IPS DF 4.7 (cell line): ENCODE measurements around the gene VGLL3.
"Not testable (repeated sequence)": the region's sequence is repeated elsewhere in the genome, so short reads cannot be mapped to it uniquely, and the experiment has no call there.

Experiments used
- DNase-seq: peaks from one replicate; pipeline ENCODE4 v3.0.0-alpha.2; 2013; ENCODE audit warnings: low spot score; ENCODE audit errors: extremely low read depth

VGLL3 gene

DNA sequence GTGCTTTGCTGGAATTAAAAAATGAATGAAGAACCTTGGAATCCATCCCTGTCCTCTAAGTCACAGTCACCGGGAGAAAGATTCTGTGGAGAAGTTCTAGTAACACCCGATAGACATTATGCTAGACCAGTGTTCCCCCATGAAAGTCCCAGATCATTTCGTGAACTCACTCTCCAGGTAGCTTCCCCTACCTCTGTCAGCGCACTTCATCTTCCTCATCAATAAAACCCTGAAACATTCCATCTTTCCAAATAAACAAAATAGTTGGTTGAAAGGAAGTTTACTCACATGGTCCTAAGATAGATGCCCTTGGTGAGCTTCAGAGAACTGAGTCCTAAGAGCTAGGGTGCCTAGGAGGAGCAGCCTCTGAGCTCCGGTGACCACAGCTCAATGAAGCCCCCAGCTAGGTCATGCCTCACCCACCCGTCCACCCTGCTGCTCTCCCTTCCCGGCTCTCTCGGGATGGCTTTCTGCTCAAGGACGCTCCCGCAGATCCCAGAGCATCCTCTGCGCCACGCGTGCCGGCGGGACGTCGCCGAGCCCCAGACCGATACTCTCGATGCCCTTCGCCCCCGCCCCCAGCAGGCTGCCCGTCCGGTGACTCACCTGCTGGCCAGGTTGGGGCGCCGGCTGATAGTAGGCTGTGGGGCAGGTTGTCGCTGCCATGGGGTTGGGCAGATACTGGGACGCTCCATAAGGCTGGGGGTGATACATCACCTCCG, 776 bp downstream of the VGLL3 start:
- DNase-seq = no peak

DNA sequence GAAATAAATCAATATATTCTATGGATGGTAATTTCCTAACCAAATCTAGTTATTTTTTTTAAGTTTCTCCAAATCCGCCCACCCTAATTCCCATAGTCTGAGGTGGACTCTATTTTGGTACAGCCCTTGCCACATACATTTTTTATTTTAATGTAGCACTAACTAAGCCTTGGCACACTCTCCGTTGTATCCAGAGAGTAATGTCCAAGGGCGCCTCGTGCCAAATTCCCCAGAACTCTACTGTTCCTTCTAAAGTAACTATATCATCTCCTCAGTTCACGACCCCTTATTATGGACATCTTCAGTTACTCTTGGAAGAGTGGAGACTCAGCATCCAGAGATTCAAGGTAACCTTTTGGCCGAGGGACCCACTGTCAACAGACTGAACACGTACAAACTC, 1.3 kb downstream of the VGLL3 start:
- DNase-seq = no peak

DNA sequence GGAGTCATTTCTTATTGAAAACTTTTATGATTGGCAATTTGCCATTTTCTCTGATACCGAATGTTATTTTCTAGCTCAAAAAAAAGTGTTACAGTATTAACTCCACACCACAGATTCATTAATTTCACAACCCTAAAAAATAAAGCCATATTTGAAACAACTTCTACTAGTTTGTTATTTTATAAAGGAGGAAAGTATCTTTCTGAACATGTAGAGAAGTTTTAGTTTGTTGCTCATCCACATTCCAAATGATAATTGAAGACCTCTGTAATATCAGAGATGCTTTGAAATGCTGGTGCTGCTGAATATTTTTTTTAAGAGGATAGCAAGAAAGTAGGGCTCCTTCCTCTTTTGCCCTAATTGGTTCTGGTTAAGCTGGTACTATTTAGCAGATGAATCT, 1.9 kb downstream of the VGLL3 start:
- no peak for DNase-seq

DNA sequence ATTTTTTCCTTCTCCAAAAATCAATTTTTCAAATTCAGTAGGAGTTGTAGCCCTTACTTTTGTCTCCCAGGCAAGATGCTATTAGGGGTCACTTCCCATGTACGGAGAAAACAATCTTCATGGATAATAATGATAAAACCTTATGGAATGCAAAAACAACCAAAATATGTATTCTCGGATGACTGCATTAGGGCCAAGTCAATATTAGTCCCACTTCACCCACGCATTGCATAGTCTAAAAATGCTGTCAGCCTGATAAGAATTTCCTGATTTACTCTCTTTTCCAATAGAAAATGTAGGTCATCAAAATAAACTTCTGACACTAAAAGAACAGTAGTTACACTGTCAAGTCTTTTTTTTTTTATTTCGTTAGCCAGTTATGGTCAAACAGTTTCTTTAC, 2.7 kb downstream of the VGLL3 start:
- DNase-seq = no peak

DNA sequence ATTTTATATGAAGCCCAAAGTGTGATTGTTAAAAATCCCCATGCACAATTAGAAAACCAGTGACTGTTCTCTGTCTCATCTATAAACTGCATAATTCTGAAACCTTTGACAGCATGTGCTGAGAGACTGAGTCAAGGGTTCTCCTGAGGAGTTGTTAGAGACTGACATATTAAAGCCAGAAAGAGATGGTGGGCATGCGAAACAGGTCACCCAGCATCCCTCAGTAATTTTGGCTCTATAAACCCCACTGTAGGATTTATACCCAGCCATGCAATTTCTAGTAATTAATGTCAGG, 3.6 kb downstream of the VGLL3 start:
- no peak for DNase-seq

DNA sequence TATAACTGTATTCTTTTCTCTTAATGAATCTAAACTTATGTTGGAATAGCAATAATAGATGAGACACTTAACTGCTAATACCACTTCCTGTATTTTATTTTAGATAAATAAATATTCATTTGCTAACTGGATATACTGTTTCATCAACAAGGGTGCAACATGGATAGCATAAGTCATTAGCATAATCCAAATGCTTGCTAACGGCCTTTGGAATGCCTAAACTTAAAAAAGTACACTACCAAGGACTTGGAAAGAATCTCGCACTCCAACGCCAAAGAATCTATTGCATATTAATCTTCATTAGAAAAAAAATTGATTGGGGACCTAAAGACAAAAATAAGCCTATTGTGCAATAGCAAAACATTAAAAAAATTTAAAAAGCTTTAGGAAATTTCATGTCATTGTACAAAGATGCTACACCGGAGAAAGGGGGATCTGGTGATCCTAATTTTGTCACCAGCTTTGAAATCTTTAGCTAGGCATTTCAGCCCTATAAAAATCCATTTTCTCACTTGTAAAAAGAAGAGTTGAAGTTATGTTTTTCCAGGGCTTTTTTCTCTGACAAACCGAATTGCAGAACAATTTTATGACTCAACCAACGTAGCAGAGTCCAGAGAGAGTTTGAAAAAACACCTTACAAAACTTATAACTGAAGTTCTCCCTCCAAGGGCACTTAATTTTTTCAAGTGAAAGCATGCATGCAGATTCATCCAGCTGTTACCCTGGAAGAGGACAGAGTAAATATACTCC, 4.1 kb downstream of the VGLL3 start:
- DNase-seq = no peak

DNA sequence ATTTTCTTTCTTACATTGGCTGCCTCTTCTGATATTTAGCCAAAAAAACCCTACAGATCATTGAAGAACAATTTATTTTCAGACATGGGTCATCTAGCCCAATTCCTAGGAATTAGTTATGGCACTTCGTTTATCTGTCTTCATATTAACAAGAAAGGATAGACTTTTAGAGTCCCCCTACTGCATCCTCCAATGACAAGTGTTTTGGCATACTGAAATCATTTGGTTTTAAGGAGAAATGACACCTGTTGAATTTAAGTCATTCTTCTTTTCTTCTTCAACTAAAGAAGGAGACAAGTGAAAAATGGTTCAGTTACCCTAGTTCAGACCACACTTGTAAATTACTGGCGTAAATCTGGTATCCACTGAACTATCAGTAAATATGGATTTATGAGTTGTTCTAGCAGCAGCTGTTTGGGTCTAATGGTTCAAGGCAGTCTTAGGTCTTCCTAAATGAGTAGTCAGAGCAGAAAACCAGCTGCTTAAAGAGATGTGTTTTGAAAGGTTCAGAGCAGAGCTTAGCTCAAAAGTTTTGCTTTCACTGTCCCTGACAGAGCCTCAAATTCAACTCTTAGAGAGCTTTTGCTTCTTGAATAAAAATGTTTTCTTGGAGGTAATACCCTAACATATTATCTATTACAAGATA, 5.6 kb downstream of the VGLL3 start:
- DNase-seq = no peak

DNA sequence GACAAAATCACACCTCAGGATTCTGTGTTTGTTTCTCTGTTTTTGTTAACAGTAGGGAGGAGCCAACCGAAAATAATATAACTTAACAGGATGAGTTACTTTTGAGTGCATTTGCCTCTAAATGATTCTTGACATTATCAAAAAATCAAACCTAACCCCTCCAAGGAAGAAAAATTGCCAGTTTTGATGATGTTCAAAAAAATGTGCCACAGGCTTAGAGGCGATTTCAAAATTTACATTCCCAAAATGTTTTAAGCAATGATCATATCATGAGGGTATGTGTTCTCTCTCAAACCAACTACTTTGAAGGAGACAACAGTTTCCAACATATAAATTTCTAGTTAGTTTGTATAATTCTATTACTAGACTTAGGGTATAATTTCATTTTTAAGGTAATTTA, 6.7 kb downstream of the VGLL3 start:
- no peak for DNase-seq

DNA sequence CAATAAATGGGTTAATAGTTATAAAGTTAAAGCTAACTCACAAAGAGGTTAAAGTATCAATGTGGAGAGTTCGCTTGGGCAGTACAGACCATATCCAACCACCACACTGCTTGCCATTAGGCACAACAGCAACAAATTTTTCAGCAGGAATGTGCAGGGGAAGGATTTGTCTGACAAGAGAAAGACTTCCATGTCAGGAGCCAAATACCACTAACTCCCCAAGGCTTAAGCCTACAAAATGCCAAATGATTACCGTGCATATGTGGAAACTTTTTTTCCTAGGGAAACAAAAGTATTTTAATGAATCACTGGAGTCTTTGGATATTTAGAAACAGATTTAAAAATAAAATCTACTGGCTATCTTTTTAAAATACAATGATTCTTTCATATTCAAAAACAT, 8.1 kb downstream of the VGLL3 start:
- no peak for DNase-seq

DNA sequence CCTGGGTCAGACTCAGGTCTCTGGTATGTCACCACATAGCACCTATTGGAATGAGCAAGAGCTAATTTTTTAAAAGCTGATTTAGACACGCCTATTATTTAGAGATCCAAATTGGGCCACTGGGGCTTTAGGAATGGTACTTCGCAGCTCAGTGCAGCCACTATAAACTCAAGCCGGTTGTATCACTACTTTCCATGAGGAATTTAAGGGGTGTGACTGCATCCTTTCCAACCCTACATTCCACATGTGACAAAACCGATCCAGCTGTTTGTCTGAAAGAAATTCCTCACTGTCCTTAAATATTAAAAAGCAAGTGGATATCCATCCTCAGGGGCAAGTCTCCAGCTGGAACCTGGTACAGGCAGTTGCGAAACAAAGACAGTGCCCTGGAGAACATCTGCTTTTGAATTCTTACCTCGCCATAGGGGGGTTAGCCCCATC, 12.8 kb downstream of the VGLL3 start:
- DNase-seq = no peak

DNA sequence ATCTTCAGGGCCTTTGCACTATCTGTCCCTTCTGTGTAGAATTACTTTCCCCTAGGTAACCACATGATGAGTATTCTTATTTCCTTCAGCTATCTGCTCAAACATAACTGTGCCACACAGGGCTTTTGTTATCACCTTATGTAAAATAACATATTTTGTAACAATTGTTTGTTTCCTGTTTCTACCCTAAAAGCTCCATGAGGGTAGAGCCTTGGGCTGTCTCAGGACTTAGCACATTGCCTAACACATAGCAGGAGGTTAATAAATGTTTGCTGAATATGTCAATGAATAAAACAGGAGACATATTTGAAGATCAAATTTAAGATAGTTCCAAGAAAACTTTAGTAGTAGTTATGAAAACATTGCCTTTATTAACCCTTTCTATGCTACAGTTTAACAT, 14.7 kb downstream of the VGLL3 start:
- DNase-seq = no peak

DNA sequence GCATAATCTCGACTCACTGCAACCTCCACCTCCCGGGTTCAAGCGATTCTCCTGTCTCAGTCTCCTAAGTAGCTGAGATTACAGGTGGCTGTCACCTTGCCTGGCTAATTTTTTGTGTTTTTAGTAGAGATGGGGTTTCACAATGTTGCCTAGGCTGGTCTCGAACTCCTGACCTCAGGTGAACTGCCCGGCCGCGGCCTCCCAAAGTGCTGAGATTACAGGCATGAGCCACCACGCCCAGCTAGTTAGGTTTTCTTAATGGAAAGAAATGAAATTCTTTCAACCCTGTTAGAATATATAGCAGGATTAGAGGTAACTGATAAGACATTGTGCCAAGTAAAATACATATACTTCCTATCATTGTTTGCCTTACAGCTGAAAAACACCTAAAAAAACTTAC, 16.8 kb downstream of the VGLL3 start:
- not testable (repeated sequence) for DNase-seq

DNA sequence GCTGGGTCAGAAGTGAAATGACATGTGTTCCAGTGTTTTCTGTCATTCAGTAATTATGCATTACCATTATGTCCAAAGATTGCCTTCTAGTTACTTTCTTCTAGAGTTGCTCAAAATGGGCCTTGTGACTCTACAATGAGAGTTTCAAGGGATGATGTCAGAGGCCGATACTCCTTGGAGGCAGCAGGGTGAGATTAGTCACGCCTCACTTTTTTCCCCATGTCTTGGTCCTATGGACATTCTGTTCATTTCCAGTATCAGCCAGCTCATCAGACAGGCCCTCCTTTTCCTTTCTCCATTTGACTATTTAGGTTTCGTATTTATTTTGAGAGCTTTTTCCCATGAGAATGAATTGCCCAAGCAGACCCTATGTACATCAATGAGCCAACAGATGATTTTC, 17.5 kb downstream of the VGLL3 start:
- no peak for DNase-seq

DNA sequence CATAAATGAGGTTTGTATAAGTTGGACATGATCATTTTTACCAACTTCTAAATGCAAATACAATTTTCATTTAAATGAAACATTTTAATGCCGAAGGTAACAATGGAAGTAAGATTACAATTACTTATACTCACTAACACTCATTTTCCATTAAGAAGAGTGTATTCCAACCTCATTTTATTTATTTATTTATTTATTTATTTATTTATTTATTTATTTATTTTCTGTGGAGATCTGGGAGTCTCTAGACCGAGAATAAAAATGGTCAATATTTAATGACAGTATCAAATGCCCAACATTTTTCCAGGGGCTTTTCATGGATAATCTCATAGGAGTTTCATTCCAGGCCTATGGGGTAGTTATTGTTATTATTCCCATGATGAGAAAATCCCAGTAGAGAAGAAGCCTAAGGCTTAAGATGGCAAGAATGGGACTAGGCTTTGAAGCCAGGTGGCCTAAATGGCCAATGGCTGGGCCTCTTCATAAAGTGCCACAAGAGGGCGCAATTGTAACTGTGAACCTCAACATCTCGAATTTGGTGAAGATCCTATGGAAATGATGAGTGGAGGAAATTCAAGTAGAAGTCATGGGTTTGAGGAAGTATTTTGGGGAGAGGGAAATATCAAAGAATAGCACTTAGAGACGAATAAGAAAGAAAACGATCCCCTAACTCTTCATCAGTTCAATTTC, 21.3 kb downstream of the VGLL3 start:
- DNase-seq = no peak

DNA sequence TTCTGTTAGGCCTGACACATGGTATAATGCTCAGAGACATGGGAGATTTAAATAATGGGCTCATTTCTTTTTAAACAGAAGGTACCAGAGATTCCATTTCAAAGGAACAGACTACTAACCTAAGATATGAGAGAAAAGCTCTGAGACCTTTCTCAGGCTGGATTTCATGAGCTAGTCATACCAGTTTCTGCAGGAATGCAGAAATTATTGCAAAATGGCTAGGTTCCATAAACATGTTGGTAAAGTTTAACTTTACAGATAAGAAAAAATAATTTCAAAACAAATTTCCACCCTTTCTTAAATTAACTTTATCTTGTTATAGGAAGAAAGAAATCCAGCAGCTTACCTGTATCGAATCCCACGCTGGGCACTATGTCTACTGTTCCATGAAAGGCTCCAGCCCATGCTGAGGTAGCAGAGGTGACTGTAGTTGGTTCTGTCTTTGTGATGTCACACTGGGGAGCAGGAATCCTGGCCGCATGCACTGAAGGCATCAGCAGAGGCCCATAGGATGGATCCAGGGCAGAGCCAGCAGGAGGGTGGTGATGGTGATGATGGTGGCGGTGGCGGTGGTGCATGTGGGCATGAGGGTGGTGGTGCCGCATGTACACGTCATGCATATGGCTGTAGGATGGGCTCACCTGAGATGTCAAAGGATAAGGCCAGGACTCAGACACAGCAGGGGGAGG, 22.6 kb downstream of the VGLL3 start:
- no peak for DNase-seq

DNA sequence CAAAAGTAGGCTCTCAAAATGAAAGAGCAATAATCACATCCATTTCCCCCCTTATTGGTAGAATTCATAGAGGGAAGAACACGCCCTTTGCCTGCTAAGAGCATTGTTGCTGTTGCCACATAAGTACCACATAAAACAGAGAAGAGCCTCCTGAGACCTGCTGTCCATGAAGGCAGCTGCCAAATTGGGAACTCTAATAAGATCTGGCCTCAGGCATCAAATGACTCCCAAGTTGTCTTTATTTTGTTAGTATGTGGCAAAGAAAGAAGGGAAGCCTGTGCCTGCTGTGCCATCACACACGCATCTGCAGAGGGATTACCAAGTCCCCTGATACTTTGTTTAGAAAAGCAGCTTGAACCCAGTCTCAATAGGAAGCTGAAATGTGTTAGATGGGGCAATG, 23.9 kb downstream of the VGLL3 start:
- DNase-seq = no peak

DNA sequence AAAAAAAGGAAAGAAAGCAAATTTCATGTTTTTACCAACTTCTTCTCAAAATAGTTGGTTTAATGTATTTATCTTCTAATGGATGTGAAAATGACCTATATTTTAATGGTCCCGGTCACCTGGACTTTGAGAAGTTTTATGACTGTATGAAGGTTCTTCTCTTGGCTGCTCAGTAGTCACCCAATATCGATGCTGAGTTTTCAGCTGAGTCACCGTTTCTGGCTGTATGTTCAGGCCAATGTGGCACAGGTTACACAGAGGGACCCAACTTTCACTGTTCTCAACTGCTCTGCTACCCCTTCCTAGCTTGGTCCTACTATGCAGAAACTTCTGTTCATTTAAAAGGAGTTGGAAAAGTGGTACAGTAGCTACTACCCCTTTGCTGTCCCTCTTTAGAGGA, 25.8 kb downstream of the VGLL3 start:
- no peak for DNase-seq

DNA sequence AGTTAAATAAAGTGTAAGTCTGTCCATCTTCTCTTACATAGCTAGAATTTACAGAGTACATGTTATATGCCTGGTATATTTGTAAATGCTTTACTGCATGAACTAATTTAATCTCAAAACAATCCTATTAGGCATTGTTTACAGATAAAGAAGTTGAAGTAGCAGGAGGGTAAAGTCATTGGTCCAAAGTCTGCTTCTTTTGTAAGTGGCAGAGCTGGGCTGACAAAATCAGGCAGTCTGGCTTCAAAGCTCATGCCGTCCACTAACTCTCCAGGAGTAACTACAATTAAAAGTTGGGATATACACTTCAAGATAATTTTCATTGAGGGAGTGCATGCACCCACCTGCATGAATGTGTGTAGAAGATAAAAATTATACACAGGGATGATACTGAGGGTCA, 27.3 kb downstream of the VGLL3 start:
- DNase-seq = no peak

DNA sequence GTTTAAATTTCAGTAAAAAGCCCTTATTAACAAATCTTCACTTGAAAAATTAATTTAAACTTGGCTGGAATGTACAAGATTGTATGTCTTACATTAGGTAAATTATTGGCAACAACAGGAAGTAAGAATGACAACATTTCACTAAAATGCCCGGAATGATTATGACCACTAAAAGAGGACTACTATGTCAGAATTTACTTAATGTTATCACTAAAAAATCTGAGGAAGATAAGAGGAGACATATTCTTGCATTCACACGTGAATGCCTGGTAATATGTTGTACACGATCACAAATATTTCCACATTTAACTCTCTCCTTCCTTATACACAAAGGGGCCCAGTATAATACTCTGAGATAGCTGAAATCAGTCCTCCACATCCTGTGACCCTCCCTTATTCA, 29.7 kb downstream of the VGLL3 start:
- no peak for DNase-seq

DNA sequence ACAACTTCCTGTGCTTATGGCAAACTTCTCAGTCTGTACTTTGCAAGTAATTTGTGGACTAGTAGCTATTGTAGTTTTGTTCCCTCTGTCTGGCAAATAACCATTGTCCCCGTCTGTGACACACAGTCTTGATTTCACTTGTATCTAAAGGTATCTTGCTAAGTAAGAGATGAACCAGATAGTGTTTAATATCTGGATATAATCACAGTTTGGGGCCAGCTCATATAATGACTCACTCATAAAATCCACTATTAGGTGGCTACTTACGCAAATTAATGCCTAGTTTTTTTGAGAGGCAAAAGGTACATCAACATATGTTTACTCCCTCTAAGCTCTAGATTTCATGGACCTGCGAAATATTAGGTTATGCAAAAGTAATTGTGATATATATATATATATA, 30.4 kb downstream of the VGLL3 start:
- DNase-seq = no peak

DNA sequence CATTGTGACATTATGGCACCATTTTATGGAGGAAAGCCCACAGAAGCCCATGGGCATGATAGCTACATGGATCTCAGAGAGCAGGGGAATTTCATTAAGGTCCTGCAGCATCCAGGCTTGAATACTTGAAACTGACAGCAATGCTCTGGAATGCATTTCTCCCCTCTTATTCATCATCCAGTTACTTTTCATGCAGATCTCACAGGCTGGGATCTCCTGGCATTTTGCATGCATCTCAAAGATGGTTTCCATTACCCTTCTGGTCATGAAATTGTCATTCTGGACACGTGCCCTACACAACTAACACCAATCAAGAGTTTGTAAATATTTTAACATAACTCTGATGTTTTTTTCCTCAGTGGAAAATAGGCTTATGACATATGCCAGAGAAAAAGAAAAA, 32.4 kb downstream of the VGLL3 start:
- peak; percentile 9 for DNase-seq

DNA sequence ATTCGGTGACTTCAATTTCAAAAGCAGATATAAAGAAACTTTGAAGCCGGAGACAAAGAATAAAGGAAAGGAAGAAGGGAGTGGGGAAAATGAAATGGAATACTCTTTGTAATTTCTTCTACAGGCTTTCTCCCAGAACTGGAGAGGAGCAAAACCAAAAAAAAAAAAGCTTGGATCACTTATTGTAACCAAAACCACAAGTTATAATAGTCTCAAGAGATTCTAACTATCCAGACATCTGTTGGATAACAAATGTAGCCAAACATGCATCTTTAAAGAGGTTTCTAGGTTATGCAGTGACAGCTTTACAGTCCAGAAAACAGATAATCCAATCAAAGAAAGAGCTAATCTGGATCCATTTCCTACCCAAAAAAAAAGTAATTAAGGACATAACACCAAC, 36.2 kb downstream of the VGLL3 start:
- DNase-seq = no peak
